HEK293T (cell line): Measurements from ENCODE around the gene GOSR1.
"Not testable (repeated sequence)": the region's sequence is repeated elsewhere in the genome, so short reads cannot be mapped to it uniquely, and the experiment has no call there.

Experiments used
- CTCF ChIA-PET: fragments of 350-600 bp; formaldehyde crosslinking; extraction: SDS; loops from one replicate; lab custom pipeline; 2021; ENCODE audit warnings: antibody characterized with exemption, inconsistent platforms; lab: Yijun Ruan, JAX
- POLR2A ChIA-PET: fragments of 350-600 bp; formaldehyde crosslinking; extraction: SDS; loops from one replicate; lab custom pipeline; 2020; ENCODE audit warnings: antibody characterized with exemption, inconsistent platforms; lab: Yijun Ruan, JAX
- DNase-seq: peaks from one replicate; pipeline ENCODE4 v3.0.0; 2012; ENCODE audit warnings: mixed read lengths; ENCODE audit errors: extremely low spot score
- ARNT ChIP-seq: fragments of 450-650 bp; IDR thresholded peaks from 2 replicates; pipeline ENCODE4 v1.6.1; 2017; ENCODE audit warnings: mild to moderate bottlenecking
- BHLHE40 ChIP-seq: fragments of 450-650 bp; IDR thresholded peaks from 2 replicates; pipeline ENCODE4 v1.6.1; 2016; ENCODE audit warnings: mild to moderate bottlenecking, moderate library complexity, borderline replicate concordance
- CTBP1 ChIP-seq: fragments of 450-650 bp; IDR thresholded peaks from 2 replicates; pipeline ENCODE4 v1.6.1; 2016; ENCODE audit warnings: borderline replicate concordance
- ELF4 ChIP-seq: fragments of 450-650 bp; IDR thresholded peaks from 2 replicates; pipeline ENCODE4 v1.6.1; 2017; ENCODE audit warnings: antibody characterized with exemption
- FOXA1 ChIP-seq: fragments of 450-650 bp; IDR thresholded peaks from 2 replicates; pipeline ENCODE4 v1.6.1; 2016; ENCODE audit warnings: mild to moderate bottlenecking
- FOXK2 ChIP-seq: fragments of 450-650 bp; IDR thresholded peaks from 2 replicates; pipeline ENCODE4 v1.6.1; 2016; ENCODE audit warnings: mild to moderate bottlenecking
- FOXM1 ChIP-seq: fragments of 450-650 bp; IDR thresholded peaks from 2 replicates; pipeline ENCODE4 v1.6.1; 2017; ENCODE audit warnings: mild to moderate bottlenecking, borderline replicate concordance
- HDGF ChIP-seq: fragments of 450-650 bp; IDR thresholded peaks from 2 replicates; pipeline ENCODE4 v1.6.1; 2017; ENCODE audit warnings: antibody characterized with exemption, borderline replicate concordance
- L3MBTL2 ChIP-seq: fragments of 450-650 bp; conservative IDR thresholded peaks from 2 replicates; pipeline ENCODE4 v1.6.1; 2016; ENCODE audit warnings: mild to moderate bottlenecking
- LEF1 ChIP-seq: fragments of 450-650 bp; IDR thresholded peaks from 2 replicates; pipeline ENCODE4 v1.6.1; 2017; ENCODE audit warnings: mild to moderate bottlenecking, borderline replicate concordance
- NFRKB ChIP-seq: fragments of 450-650 bp; IDR thresholded peaks from 2 replicates; pipeline ENCODE4 v1.6.1; 2016; ENCODE audit warnings: mild to moderate bottlenecking, moderate library complexity
- SP1 ChIP-seq: fragments of 450-650 bp; IDR thresholded peaks from 2 replicates; pipeline ENCODE4 v1.6.1; 2017
- SUZ12 ChIP-seq: fragments of 450-650 bp; IDR thresholded peaks from 2 replicates; pipeline ENCODE4 v1.6.1; 2016; ENCODE audit warnings: mild to moderate bottlenecking
- TARDBP ChIP-seq: fragments of 450-650 bp; IDR thresholded peaks from 2 replicates; pipeline ENCODE4 v1.6.1; 2016
- ZNF384 ChIP-seq: fragments of 450-650 bp; IDR thresholded peaks from 2 replicates; pipeline ENCODE4 v1.6.1; 2016
- TF ChIP-seq, protein P1 (sequence below): fragments of 450-650 bp; IDR thresholded peaks from 2 replicates; pipeline ENCODE4 v1.6.1; 2016

GOSR1 gene

DNA sequence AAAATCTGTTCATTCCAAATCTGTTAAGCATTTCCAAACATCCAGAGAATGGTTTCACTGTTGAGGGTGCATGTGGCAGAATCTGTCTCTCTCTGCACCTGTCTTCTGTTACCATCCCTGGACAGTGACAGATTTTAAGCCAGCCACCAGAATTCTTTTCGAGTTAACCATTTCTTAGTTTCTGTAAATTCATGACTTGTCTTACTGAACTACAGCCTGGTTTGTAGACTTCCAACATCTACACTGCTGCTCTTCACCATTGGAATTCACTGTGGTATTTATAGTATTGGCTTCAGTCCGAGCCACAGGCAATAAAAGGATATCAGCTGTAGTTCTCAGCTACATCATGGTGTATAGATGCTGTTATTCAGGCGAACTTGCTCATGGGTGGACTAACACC lies 47.6 kb downstream of the GOSR1 start:
- CTCF ChIA-PET = no interaction called here
- DNase-seq = no peak
- POLR2A ChIA-PET = no interaction called here
- TF ChIP-seq, protein P1, sequence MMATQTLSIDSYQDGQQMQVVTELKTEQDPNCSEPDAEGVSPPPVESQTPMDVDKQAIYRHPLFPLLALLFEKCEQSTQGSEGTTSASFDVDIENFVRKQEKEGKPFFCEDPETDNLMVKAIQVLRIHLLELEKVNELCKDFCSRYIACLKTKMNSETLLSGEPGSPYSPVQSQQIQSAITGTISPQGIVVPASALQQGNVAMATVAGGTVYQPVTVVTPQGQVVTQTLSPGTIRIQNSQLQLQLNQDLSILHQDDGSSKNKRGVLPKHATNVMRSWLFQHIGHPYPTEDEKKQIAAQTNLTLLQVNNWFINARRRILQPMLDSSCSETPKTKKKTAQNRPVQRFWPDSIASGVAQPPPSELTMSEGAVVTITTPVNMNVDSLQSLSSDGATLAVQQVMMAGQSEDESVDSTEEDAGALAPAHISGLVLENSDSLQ = no peak
- TF ChIP-seq HDGF = no peak
- TF ChIP-seq FOXM1 = no peak
- no peak for TF ChIP-seq LEF1
- TF ChIP-seq TARDBP = no peak
- TF ChIP-seq CTBP1 = no peak
- no peak for TF ChIP-seq BHLHE40
- TF ChIP-seq ELF4 = no peak
- no peak for TF ChIP-seq NFRKB
- TF ChIP-seq SUZ12 = no peak
- TF ChIP-seq L3MBTL2 = no peak
- TF ChIP-seq ARNT = no peak
- no peak for TF ChIP-seq FOXA1
- TF ChIP-seq ZNF384 = no peak
- no peak for TF ChIP-seq FOXK2
- no peak for TF ChIP-seq SP1

DNA sequence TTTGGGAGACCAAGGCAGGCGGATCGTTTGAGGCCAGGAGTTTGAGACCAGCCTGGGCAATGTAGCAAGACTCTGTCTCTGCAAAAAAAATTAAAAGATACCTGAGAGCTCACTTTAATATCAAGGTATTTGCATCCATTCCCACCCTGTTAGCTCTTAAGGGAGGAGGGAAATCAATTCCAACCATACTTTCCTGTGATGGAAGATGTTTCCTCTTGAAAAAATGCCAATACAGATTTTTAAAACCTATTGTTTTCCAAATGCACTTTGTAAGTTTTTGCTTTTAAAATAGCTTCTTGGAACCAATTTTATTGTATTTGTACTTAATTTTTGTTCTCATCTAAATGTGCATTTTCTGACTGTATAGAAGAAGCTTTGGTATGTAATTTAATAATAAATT lies 49.2 kb downstream of the GOSR1 start:
- ChIA-PET POLR2A (no interaction called here), CTCF (no interaction called here)
- DNase-seq = no peak
- TF ChIP-seq ZNF384 (no peak), CTBP1 (no peak), FOXK2 (no peak), HDGF (no peak), BHLHE40 (no peak), FOXA1 (no peak), L3MBTL2 (no peak), ELF4 (no peak), FOXM1 (no peak), NFRKB (no peak), TARDBP (no peak), SUZ12 (no peak), ARNT (no peak), SP1 (no peak), LEF1 (no peak)
- TF ChIP-seq, protein P1 = no peak

DNA sequence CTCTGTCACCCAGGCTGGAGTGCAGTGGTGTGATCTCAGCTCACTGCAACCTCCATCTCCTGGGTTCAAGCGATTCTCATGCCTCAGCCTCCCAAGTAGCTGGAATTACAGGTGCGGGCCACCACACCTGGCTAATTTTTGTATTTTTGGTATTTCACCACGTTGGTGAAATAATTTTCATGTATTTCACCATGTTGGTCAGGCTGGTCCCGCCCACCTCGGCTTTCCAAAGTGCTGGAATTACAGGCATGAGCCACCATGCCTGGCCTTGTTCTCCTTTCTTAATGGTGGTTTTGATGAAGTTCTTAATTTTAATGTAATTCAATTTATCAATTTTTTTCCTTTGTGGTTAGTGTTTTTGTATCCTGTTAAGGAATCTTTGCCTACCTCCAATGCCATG lies 51.5 kb downstream of the GOSR1 start:
- POLR2A ChIA-PET, CTCF ChIA-PET, DNase-seq: not testable (repeated sequence)

DNA sequence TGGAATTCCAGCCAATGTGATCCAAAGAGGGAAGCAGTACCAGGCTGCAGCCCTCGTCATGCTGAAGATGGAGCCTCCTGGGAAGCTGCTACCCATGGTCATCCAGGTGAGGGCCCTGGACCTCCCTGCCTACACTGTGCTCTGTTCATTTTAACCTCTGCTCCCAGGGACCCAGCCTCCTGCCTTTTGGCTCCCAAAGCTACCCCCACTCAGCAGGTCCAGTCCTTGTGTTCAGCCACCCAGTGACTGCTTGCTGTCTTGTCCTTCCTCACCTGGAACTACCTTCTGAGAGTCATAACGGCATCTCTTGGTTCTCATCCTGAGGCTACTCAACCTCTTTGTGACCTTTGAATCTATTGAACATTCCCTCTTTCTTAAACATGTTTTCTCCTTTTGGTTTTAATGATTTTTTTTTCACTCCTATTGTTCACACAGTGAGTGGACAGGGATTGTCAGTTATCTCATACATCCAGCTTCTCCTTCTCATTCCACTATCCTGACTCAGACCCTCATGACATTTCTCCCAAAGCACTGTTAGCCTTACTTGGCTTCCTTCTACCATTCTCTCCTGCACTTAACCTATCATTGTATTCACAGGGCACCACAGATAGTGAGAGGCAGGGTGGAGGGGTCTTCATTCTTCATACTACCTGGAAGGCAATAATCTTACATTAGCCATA lies 53.3 kb downstream of the GOSR1 start:
- no peak for TF ChIP-seq BHLHE40
- TF ChIP-seq L3MBTL2 = no peak
- no peak for TF ChIP-seq HDGF
- no peak for TF ChIP-seq ZNF384
- no peak for TF ChIP-seq FOXM1
- TF ChIP-seq FOXA1 = no peak
- TF ChIP-seq TARDBP = no peak
- TF ChIP-seq SP1 = no peak
- ChIA-PET CTCF (no interaction called here), POLR2A (interaction anchor here (1.4 kb wide), 1 partner anchor 53 kb away, joined by 3 read pairs; the partner anchor contains the start of gene GOSR1)
- no peak for DNase-seq

DNA sequence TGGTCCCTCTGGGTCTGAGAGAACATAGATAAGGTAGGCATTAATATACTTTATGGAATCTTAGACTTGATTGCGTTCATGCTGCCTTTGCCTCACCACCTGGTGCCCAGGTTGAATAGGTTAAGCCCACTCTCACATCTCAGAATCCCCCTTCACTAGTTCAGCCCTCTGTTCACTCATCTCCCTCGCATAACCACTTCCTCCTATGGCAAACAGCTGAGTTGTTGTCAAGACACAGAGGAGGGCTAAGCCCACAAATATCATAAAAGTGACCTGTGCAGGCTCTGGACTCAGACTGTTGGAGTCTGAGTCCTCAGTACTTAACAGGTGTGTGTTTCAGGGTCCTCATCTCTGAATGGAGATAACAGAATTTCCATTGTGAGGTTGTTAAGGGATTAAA lies 55.7 kb downstream of the GOSR1 start:
- CTCF ChIA-PET = interaction anchor here (0.7 kb wide), 1 partner anchor 15 kb away, joined by 3 read pairs; no protein-coding TSS in a partner anchor
- TF ChIP-seq L3MBTL2 (no peak), HDGF (no peak)
- DNase-seq = no peak
- POLR2A ChIA-PET = no interaction called here

DNA sequence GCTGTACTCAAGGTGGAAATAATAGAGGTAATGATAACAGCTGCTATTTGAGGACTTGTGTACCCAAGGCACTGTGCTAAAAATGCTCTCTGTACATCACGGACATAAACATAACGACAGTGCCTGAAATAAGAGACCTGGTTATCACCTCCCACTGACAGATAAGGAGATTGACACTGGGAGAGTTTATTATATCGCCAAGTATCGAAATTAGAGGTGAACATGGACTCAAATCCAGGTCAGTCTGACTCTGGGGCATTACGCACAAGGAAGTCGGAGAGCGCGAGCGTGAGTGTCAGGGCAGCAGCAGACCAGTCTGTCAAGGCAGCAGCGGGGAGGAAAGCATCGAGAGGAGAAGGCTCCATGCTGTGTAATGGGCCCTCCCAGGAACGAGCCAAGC lies 57.1 kb downstream of the GOSR1 start:
- CTCF ChIA-PET = interaction anchor here (0.7 kb wide), 1 partner anchor 171 kb away, joined by 3 read pairs; no protein-coding TSS in a partner anchor
- peak; percentile 13 for DNase-seq
- POLR2A ChIA-PET = no interaction called here
- TF ChIP-seq, protein P1 = peak; percentile 59
- TF ChIP-seq FOXM1 = no peak
